Astrocyte of the spinal cord (primary cell): Measurements from ENCODE around the gene CCDC61.

Experiments
- DNase-seq: peaks from one replicate; pipeline ENCODE4 v3.0.0; 2011; ENCODE audit warnings: low read depth, low spot score
- H3K4me3 ChIP-seq: 2 replicates; pipeline ENCODE4 v1.5.1; 2011; ENCODE audit warnings: low read depth, mild to moderate bottlenecking, low read length, moderate library complexity
- in situ Hi-C: cut with HindIII; loops from 2 replicates; pipeline ENCODE4 v1.10.0; 2017; ENCODE audit warnings: low sequenced_read_pairs
- TF ChIP-seq, protein P1 (sequence below): IDR thresholded peaks from 2 replicates; pipeline ENCODE4 v1.5.1; 2012; ENCODE audit warnings: low read depth, mild to moderate bottlenecking, low read length, inconsistent platforms

CCDC61 gene

DNA sequence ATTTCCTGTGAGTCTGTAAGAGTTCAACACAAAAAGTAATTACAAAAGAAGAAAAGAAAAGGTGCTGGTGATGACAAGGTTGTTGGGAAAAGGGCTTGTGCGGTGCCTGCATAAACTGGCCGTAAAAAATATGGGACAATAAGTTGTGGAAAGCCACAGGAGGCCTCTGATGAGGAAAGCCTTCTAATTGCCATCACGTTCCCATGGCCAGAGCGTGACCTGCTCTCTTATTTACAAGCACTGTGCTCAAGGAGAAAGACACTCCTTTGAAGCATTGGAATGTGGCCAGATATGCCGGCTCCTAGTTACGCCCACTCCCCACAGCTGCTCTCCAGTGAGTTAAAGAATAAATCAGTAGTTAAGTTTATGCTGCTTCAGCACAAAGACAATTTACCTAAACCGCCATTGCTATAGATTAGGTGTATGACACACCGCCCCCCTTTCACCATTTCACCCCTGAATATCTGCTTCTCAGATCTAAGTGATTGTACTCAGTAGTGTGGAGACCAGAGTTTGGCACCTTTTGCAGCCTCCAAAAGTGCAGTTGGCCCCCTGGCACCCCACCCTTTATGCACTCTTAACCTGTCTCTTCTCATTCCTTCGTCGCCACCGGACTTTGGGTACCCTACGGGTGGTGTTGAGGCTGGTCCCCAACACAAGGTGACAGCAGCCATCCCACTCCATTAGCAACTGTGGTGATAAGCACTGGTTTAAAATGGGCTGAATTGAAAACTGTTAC is 35.7 kb downstream of the CCDC61 start:
- H3K4me3 ChIP-seq: no peak overlapping the region
- in situ Hi-C loops: no loop called here
- TF ChIP-seq, protein P1, sequence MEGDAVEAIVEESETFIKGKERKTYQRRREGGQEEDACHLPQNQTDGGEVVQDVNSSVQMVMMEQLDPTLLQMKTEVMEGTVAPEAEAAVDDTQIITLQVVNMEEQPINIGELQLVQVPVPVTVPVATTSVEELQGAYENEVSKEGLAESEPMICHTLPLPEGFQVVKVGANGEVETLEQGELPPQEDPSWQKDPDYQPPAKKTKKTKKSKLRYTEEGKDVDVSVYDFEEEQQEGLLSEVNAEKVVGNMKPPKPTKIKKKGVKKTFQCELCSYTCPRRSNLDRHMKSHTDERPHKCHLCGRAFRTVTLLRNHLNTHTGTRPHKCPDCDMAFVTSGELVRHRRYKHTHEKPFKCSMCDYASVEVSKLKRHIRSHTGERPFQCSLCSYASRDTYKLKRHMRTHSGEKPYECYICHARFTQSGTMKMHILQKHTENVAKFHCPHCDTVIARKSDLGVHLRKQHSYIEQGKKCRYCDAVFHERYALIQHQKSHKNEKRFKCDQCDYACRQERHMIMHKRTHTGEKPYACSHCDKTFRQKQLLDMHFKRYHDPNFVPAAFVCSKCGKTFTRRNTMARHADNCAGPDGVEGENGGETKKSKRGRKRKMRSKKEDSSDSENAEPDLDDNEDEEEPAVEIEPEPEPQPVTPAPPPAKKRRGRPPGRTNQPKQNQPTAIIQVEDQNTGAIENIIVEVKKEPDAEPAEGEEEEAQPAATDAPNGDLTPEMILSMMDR: no peak
- DNase-seq: no peak

DNA sequence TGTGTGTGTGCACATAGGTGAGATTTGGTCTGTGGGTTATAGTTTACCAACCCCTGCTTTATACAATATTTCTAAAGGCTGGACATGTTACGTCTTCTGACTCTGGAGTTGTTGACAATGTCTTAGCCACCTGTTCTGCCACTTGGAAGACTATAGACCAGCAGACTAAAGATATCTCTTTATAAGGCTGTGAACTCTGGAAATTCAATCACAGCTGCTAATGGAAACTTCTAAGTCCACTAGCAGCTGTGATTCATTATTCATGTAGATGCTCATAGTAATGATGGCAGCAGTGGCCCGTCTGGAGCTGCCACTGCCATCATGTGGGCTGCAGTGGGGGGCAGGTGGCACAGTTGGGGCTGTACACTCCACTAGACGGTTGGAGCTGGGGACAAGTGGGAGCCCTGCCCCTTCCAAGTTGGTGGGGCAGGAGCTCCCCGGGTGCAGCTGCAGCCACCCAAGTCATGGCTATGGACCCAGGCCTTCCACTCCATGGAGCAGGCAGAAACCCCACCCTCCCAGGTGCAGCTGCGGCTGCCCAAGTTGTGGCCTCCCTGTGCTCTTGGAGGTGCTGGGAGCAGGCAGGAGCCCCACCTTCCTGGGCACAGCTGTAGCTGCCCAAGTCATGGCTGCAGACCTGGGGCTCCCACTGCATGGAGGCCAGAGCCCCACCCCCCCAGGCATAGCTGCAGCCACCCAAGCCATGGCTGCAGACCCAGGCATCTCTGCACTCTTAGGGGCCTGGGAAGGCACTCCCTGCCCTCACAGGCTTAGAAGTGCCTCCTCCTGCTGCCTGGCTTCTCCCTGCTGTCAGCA is 36.7 kb downstream of the CCDC61 start:
- no peak overlapping the region for H3K4me3 ChIP-seq
- no peak for DNase-seq
- in situ Hi-C loops: no loop called here
- TF ChIP-seq, protein P1: no peak

GRCh38 chr19:46032597-46033025 is 37.3 kb downstream of the CCDC61 start:
- DNase-seq: no peak
- in situ Hi-C loops: no loop called here
- TF ChIP-seq, protein P1: no peak
- H3K4me3 ChIP-seq: no peak overlapping the region

- no peak for DNase-seq
- TF ChIP-seq, protein P1: no peak
- in situ Hi-C loops: no loop called here
- H3K4me3 ChIP-seq: no peak overlapping the region
These were observed 38.1 kb downstream of the CCDC61 start for GRCh38 chr19:46033401-46033800.

GRCh38 chr19:46035546-46035945 is 40.3 kb downstream of the CCDC61 start:
- in situ Hi-C loops: no loop called here
- TF ChIP-seq, protein P1: no peak
- no peak overlapping the region for H3K4me3 ChIP-seq
- no peak for DNase-seq

- no peak overlapping the region for H3K4me3 ChIP-seq
- TF ChIP-seq, protein P1: no peak
- in situ Hi-C loops: no loop called here
- DNase-seq: no peak
These were observed 40.9 kb downstream of the CCDC61 start for GRCh38 chr19:46035986-46036743.
